HCT116 (cell line): ENCODE results near the gene KRT85. TPM values are rescaled to one million over a fixed set of nuclear protein-coding genes. Genes with fewer than 3 reads are reported as not detected.

ENCODE experiments used
- ATAC-seq: fragments of 200-7000 bp; cut with Tn5 transposase; 2 replicates; pipeline ENCODE4 v1.9.1; 2020; ENCODE audit warnings: mild to moderate bottlenecking, moderate library complexity
- BruUV-seq: library from RNA; stranded (reverse); fragments of 400-500 nt; replicated peaks from 2 replicates; lab custom pipeline; 2021; lab: Mats Ljungman, UMichigan
- CTCF ChIA-PET: fragments of 300-600 bp; sonication (Branson Sonifier 250); formaldehyde crosslinking; loops from one replicate; lab custom pipeline; 2021; ENCODE audit warnings: antibody characterized with exemption; lab: Charles Lee
- POLR2A ChIA-PET: fragments of 300-600, 350-600 bp; sonication (Branson Sonifier 250); formaldehyde crosslinking; loops from one replicate; lab custom pipeline; 2021; ENCODE audit warnings: antibody characterized with exemption; lab: Charles Lee
- RAD21 ChIA-PET, 2 experiments: fragments of 300-600 bp; sonication (Branson Sonifier 250); formaldehyde crosslinking; loops; one replicate each; lab custom pipeline; 2023; ENCODE audit warnings: low total read pairs in 2 of 2; ENCODE audit not compliant: uncharacterized antibody in 2 of 2, unreplicated experiment in 2 of 2, low non-redundant PET in 1 of 2; lab: Charles Lee
- DNase-seq: peaks from one replicate; pipeline ENCODE4 v3.0.0-alpha.2; 2010; ENCODE audit warnings: low read depth, low spot score
- H2AFZ ChIP-seq: fragments of 200-600 bp; shearing (Covaris generic), sonication (generic); 2 replicates; pipeline ENCODE4 v1.6.1; 2017; ENCODE audit warnings: low read depth, mixed run types, mixed read lengths, antibody characterized with exemption, low read length; ENCODE audit not compliant: poor library complexity, severe bottlenecking
- H3K27ac ChIP-seq: 2 replicates; pipeline ENCODE4 v1.5.1; 2012; ENCODE audit warnings: low read depth, low read length
- H3K27me3 ChIP-seq: fragments of 200-600 bp; sonication (generic); 2 replicates; pipeline ENCODE4 v1.6.1; 2016; ENCODE audit warnings: mixed run types, low read length, mixed read lengths; ENCODE audit not compliant: insufficient read depth
- H3K36me3 ChIP-seq, 2 experiments: fragments of 200-500 bp in 1 of 2; fragments of 200-600 bp in 1 of 2; sonication (Bioruptor generic) in 1 of 2; sonication (generic) in 1 of 2; 2 replicates each; pipeline versions ENCODE4 v1.5.1 to v1.6.1; 2014 to 2016; ENCODE audit warnings: low read length in 2 of 2, inconsistent platforms in 1 of 2, mixed read lengths in 1 of 2, mixed run types in 1 of 2; ENCODE audit not compliant: insufficient read depth in 2 of 2, control insufficient read depth in 1 of 2
- H3K4me1 ChIP-seq, 2 experiments: fragments of 200-600 bp in 1 of 2; sonication (generic) in 1 of 2; 2 replicates each; pipeline versions ENCODE4 v1.5.1 to v1.6.1; 2012 to 2017; ENCODE audit warnings: low read length in 2 of 2, inconsistent platforms in 1 of 2, mild to moderate bottlenecking in 1 of 2, mixed read lengths in 1 of 2, mixed run types in 1 of 2, moderate library complexity in 1 of 2; ENCODE audit not compliant: insufficient read depth in 2 of 2, control insufficient read depth in 1 of 2
- H3K4me2 ChIP-seq: fragments of 200-600 bp; sonication (generic); 2 replicates; pipeline ENCODE4 v1.6.1; 2017; ENCODE audit warnings: mixed run types, low read length, mixed read lengths
- H3K4me3 ChIP-seq, 2 experiments: fragments of 200-600 bp in 1 of 2; sonication (generic) in 1 of 2; replicated peaks in 1 of 2; 2 replicates each; pipeline ENCODE4 v1.5.1; 2011 to 2016; ENCODE audit warnings: low read length in 2 of 2, control low read depth in 1 of 2, low read depth in 1 of 2, mild to moderate bottlenecking in 1 of 2, mixed read lengths in 1 of 2, mixed run types in 1 of 2
- H3K79me2 ChIP-seq: fragments of 200-600 bp; sonication (generic); 2 replicates; pipeline ENCODE4 v1.6.1; 2017; ENCODE audit warnings: mild to moderate bottlenecking, mixed run types, low read length, moderate library complexity, mixed read lengths; ENCODE audit not compliant: insufficient read depth
- H3K9ac ChIP-seq: fragments of 200-600 bp; sonication (generic); 2 replicates; pipeline ENCODE4 v1.6.1; 2016; ENCODE audit warnings: low read length, mixed read lengths
- H3K9me2 ChIP-seq: fragments of 200-600 bp; sonication (generic), shearing (Covaris generic); 2 replicates; pipeline ENCODE4 v1.6.1; 2017; ENCODE audit warnings: mixed run types, mild to moderate bottlenecking, moderate library complexity; ENCODE audit not compliant: insufficient read depth
- H3K9me3 ChIP-seq, 2 experiments: fragments of 200-500 bp in 1 of 2; fragments of 200-600 bp in 1 of 2; sonication (Bioruptor generic) in 1 of 2; sonication (generic) in 1 of 2; 2 replicates each; pipeline ENCODE4 v1.6.1; 2014 to 2017; ENCODE audit warnings: low read length in 2 of 2, mixed read lengths in 2 of 2, inconsistent platforms in 1 of 2, low read depth in 1 of 2, mild to moderate bottlenecking in 1 of 2, mixed run types in 1 of 2, moderate library complexity in 1 of 2; ENCODE audit not compliant: control insufficient read depth in 1 of 2, insufficient read depth in 1 of 2
- H4K20me1 ChIP-seq: fragments of 200-600 bp; sonication (generic), shearing (Covaris generic); 2 replicates; pipeline ENCODE4 v1.6.1; 2017; ENCODE audit warnings: mixed run types, mild to moderate bottlenecking, moderate library complexity; ENCODE audit not compliant: insufficient read depth
- JUND ChIP-seq: IDR thresholded peaks from 2 replicates; pipeline ENCODE4 v1.6.1; 2012
- POLR2AphosphoS5 ChIP-seq: IDR thresholded peaks from 2 replicates; pipeline ENCODE4 v1.6.1; 2011; ENCODE audit warnings: mild to moderate bottlenecking, low read depth, low read length, moderate library complexity
- RAD21 ChIP-seq: IDR thresholded peaks from 2 replicates; pipeline ENCODE4 v1.6.1; 2012; ENCODE audit warnings: low read depth, mild to moderate bottlenecking
- SP1 ChIP-seq: IDR thresholded peaks from 2 replicates; pipeline ENCODE4 v1.6.1; 2012; ENCODE audit warnings: low read depth
- SRF ChIP-seq: IDR thresholded peaks from 2 replicates; pipeline ENCODE4 v1.6.1; 2012; ENCODE audit warnings: low read depth
- YY1 ChIP-seq: IDR thresholded peaks from 2 replicates; pipeline ENCODE4 v1.6.1; 2011; ENCODE audit warnings: low read length, low read depth, moderate library complexity, mild to moderate bottlenecking; ENCODE audit not compliant: insufficient replicate concordance; ENCODE audit errors: extremely low read depth
- intact Hi-C: fragments of 100-400 bp; cut with micrococcal nuclease; formaldehyde crosslinking; loops from 2 replicates; pipeline ENCODE4 v1.10.0; 2022
- total RNA-seq: library from RNA; stranded (reverse); gene quantifications from one replicate; pipeline ENCODE4 v1.2.1, GENCODE V29; 2021; ENCODE audit not compliant: unreplicated experiment
- TF ChIP-seq, protein P1 (sequence below): IDR thresholded peaks from 2 replicates; pipeline ENCODE4 v1.6.1; 2011; ENCODE audit warnings: mild to moderate bottlenecking, low read length, moderate library complexity; ENCODE audit not compliant: insufficient replicate concordance; ENCODE audit errors: extremely low read depth
- TF ChIP-seq, protein P2 (sequence below): IDR thresholded peaks from 2 replicates; pipeline ENCODE4 v1.6.1; 2012
- TF ChIP-seq, protein P3 (sequence below): IDR thresholded peaks from 2 replicates; pipeline ENCODE4 v1.6.1; 2012

Gene KRT85
- total RNA-seq, 1 experiment from 2014 or later = not detected

DNA sequence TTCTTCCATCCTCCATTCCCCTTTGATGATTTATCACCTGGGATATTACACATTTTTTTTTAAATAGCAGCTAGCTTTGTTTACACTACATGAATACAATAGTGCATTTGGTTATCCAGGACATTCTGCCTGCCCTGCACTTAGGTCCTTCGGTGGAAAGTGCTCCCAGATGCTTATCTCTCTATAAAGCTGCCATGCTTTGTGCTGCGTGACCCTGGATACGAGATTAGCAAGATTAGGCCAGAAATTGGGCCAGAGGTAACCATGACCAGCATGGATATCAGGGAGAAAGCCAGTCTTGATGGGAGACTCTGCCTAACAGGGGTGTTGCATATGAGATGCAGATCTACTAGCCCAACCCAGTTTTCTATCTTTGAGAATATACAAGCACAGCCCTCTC is 34.0 kb downstream of the KRT85 start:
- H3K36me3 ChIP-seq = no peaks in the 10 kb centered on the region
- ChIA-PET POLR2A (interaction anchor here (0.5 to 0.9 kb wide), 2 partner anchors 25 to 674 kb away, joined by 4 read pairs; no protein-coding TSS in a partner anchor), CTCF (no interaction called here), RAD21 (no interaction called here)
- ATAC-seq = no peak
- H3K79me2 ChIP-seq = no peaks in the 10 kb centered on the region
- no peaks in the 10 kb centered on the region for H3K9me3 ChIP-seq
- no peak overlapping the region for H3K27ac ChIP-seq
- H4K20me1 ChIP-seq = no peaks in the 10 kb centered on the region
- no peak overlapping the region for H3K9ac ChIP-seq
- H3K4me1 ChIP-seq = peaks cover 0 to 13% of the 10 kb centered on the region in 2 experiments; a peak in 2 of 4 replicates
- intact Hi-C loops = no loop called here
- no peaks in the 10 kb centered on the region for H3K9me2 ChIP-seq
- DNase-seq = no peak
- TF ChIP-seq, protein P1, sequence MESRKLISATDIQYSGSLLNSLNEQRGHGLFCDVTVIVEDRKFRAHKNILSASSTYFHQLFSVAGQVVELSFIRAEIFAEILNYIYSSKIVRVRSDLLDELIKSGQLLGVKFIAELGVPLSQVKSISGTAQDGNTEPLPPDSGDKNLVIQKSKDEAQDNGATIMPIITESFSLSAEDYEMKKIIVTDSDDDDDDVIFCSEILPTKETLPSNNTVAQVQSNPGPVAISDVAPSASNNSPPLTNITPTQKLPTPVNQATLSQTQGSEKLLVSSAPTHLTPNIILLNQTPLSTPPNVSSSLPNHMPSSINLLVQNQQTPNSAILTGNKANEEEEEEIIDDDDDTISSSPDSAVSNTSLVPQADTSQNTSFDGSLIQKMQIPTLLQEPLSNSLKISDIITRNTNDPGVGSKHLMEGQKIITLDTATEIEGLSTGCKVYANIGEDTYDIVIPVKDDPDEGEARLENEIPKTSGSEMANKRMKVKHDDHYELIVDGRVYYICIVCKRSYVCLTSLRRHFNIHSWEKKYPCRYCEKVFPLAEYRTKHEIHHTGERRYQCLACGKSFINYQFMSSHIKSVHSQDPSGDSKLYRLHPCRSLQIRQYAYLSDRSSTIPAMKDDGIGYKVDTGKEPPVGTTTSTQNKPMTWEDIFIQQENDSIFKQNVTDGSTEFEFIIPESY = no peak
- TF ChIP-seq RAD21 = no peak
- TF ChIP-seq SP1 = no peak
- TF ChIP-seq SRF = no peak
- no peak for TF ChIP-seq JUND
- TF ChIP-seq, protein P2, sequence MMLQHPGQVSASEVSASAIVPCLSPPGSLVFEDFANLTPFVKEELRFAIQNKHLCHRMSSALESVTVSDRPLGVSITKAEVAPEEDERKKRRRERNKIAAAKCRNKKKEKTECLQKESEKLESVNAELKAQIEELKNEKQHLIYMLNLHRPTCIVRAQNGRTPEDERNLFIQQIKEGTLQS = no peak
- TF ChIP-seq YY1 = no peak
- TF ChIP-seq, protein P3, sequence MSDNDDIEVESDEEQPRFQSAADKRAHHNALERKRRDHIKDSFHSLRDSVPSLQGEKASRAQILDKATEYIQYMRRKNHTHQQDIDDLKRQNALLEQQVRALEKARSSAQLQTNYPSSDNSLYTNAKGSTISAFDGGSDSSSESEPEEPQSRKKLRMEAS = no peak
- no peak for TF ChIP-seq POLR2AphosphoS5
- H3K27me3 ChIP-seq = no peaks in the 10 kb centered on the region
- H2AFZ ChIP-seq = no peak overlapping the region
- no peak overlapping the region for H3K4me2 ChIP-seq
- no peak overlapping the region for H3K4me3 ChIP-seq
- no TSS peak for BruUV-seq
